ENCODE data around the gene WDTC1.

The WDTC1 gene

DNA sequence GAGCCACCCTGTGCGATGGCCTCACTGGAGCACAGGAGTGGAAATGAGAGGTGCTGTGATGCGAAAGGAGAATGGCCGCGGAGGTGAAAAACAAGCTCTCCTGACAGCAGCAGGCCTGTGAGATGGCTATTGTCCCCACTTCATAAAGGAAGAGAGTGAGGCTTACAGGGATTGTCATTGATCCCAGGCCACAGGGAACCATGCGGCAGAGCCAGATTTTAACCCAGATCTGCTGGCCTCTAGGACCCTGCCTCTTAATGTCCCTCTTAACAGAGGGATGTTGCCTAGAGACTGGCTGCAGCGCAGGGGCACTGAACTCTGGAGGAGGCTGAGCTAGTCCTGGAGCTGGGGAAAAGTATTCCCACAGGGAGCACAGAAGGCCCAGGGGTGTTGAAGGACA lies 104.3 kb downstream of the WDTC1 start:
- DNase-seq, result no peak

DNA sequence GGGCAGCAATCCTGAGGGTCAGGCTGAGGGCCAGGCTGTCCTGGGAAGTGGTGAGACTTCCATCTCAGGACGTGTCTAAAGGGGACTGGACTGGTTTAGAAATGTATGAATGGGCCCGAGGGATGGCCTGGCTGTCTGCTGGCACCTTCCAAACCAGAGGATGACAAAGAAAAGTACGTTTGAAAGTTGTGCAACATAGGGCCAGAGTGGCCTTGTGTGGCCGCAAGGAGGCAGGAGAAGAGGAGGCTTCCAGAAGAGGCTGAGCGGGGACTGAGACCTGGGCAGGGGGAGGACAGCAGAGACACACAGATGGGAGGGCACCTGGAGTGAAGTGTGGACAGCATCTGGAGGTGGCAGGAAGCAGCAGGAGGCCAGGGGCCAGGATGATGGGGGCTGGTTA lies 104.8 kb downstream of the WDTC1 start:
- no peak for DNase-seq

- DNase-seq, result peak; percentile 23
These were observed 107.3 kb downstream of the WDTC1 start, which contains the start of gene SYTL1 for GRCh38 chr1:27341525-27342252. Gene SYTL1, plus strand, starts transcription at chr1:27342022. Its CDS starts 3,313 bp downstream, at chr1:27345335.

- DNase-seq, result no peak
These were observed 108.0 kb downstream of the WDTC1 start for GRCh38 chr1:27342391-27342777.

DNA sequence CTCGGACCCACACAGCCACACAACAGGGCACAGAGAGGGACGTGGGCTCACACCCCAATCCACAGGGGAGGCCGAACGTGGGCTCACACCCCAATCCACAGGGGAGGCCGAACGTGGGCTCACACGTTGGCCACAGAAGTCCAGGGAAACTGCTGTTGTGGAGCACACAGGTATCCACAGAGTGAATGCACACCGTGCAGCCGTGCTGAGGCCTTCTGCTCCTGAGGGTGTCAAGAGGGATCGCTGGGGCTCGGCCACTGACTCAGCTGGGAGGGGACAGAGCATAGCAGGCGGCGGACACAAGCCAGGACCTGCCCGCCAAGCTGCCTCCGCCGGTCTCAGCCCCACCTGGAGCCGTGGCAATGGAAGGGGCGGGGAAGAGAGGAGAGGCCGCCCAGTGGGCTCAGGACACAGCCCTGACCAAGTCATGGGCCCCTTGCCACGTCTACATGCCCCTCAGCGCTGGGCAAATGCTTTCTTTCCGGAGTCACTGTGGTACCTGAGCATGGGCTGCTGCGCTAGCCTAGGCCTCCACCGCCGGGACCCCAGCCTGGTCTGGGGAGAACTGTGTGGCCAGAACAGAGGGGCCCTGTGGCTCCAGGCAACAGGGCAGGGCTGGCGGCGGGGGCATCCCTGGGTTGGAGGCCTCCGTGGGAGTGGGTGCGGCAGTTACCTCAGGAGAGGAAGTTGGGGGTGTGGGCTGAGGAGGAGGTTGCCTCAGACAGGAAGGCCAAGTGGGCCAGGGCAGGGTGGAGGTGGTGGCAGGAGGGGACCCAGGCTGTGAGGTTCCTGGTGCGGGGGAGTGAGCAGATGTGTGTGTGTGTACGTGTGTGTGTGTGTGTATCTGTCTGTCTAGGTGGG lies 108.6 kb downstream of the WDTC1 start:
- DNase-seq, result no peak

DNA sequence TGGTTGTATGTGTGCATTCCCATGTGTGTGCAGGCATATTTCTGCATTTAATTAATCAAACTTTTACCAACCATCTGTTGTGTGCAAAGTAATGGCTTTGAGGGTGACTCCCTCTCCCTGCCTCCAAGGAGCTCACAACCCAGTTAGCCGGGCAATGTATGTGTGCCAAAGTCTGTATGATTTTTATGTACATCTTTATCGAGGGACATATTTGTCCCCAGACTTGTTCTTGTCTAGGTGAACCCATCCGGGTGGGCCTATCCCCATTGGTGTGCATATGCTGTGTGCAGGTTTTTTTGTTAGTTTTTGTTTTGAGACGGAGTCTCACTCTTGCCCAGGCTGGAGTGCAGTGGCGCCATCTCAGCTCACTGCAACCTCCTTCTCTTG lies 109.2 kb downstream of the WDTC1 start:
- no peak for DNase-seq

GRCh38 chr1:27345272-27345671 lies 110.8 kb downstream of the WDTC1 start:
- no peak for DNase-seq

DNA sequence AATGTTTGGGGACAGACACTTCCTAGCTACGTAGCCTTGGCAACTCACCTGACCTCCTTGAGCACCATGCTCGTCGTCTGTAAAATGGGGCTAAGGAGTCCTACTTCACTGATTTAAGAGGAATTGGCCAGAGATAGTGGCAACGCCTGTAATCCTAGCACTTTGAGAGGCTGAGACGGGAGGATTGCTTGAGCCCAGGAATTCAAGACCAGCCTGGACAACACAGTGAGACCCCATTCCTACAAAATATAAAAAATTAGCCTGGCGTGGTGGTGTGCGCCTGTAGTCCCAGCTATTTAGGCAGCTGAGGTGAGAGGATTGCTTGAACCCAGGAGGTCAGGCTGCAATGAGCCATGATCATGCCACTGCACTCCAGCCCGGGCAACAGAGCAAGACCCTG lies 111.9 kb downstream of the WDTC1 start:
- no peak for DNase-seq

GRCh38 chr1:27346991-27347624 lies 112.7 kb downstream of the WDTC1 start:
- no peak for DNase-seq

DNA sequence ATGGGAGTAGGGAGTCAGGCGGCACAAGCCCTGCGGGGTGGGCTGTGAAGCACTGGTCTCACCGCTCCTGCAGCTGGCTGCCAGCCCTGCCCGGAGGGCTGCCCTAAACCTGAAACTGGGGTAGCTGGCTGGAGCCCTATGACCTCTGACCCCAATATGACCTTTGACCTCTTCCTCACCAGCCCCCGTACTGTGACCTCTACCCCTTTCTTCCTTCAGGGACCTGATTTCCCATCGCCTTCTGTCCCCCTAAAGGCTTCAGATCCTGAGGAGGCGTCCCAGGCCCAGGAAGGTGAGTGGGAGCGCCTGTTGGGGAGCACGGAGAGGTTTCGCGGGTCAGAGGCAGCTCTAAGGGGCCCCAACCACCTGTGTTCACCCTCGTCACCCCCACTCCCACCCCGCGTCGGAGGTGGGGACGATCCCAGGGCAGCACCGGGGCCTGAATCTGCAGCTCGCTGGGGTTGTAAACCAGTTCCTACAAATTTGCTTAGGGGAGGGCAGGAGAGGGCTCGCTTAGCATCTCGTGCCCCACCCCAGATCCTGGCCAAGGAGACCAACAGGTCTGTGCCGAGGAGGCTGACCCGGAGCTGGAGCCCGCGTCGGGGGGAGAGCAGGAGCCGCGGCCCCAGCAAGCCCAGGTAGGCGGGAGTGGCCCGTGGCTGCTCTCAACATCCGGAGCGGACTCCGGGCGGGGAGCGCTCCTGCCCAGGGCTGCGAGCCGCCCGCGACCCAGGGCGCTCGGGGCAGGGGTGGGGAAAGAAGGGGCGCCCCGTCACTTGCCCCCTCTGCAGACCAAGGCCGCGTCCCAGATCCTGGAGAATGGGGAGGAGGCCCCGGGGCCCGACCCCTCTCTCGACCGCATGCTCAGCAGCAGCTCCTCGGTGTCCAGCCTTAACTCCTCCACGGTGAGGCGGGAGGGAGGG lies 114.7 kb downstream of the WDTC1 start:
- DNase-seq, result peak; percentile 73

DNA sequence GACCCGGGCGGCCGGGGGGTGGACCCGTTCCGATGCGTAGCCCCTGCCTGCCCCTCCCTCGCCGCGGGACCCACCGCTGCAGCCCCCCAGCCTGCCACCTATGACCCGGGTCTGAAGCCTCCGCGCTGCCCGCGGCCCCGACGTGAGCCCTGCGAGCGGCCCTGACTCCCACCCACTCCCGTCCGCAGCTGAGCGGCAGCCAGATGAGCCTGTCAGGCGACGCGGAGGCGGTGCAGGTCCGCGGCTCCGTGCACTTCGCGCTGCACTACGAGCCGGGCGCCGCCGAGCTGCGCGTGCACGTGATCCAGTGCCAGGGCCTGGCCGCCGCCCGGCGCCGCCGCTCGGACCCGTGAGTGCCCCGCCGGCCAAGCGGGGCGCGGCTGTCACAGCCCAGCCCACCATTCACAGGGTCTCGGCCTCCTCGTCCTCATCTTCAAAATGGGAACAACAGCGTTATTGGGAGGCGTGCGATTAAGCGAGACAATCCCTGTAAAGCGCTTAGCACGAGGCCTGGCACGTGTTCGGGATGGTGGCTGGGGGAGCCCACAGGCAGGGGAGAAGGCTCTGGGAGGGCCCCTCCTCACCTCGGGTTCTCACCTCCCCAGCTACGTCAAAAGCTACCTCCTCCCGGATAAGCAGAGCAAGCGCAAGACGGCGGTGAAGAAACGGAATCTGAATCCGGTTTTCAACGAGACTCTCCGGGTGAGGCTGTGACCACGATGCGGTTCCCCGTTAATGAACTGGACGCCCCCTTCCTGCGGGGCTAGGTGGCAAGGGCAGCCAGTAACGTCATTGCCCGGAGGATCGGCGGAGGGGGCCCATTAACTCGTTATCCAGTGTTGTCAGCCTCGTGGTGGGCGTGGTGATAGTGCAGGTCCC lies 115.6 kb downstream of the WDTC1 start:
- peak; percentile 74 for DNase-seq

DNA sequence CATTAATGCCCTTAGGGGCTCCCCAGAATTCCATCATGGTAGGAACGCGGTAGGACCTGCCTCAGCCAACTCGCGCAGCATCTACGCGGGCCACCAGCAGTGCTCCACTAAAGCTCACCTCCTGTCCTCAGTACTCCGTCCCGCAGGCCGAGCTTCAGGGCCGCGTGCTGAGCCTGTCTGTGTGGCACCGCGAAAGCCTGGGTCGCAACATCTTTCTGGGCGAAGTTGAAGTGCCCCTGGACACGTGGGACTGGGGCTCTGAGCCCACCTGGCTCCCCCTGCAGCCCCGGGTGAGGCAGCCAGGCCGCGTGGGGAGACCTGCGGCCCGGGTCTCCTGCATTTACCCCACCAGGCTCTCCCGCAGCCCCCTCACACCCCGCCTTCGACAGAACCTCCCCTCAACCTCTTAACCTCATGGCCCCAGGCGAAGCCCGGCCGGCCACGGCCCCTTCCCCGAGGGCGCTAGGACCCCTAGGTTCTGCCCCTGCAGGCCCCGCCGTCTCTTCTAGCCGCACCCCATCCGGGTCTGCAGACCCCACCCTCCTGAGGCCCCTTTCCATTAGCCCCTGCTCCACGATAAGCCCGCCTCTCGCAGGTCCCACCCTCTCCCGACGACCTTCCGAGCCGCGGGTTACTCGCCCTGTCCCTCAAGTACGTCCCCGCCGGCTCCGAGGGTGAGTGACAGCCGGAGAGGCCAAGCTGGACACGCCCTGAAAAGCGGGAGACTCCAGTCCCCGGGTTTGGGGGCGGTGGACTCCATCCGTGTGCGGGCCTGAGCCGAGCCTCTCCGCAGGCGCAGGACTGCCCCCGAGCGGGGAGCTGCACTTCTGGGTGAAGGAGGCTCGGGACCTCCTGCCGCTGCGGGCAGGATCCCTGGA lies 116.5 kb downstream of the WDTC1 start:
- peak; percentile 74 for DNase-seq

- DNase-seq, result no peak
These were observed 117.2 kb downstream of the WDTC1 start for GRCh38 chr1:27351541-27352107.

- DNase-seq, result no peak
These were observed 118.7 kb downstream of the WDTC1 start for GRCh38 chr1:27353166-27353565.

- no peak for DNase-seq
These were observed 119.2 kb downstream of the WDTC1 start for GRCh38 chr1:27353629-27354028.

DNA sequence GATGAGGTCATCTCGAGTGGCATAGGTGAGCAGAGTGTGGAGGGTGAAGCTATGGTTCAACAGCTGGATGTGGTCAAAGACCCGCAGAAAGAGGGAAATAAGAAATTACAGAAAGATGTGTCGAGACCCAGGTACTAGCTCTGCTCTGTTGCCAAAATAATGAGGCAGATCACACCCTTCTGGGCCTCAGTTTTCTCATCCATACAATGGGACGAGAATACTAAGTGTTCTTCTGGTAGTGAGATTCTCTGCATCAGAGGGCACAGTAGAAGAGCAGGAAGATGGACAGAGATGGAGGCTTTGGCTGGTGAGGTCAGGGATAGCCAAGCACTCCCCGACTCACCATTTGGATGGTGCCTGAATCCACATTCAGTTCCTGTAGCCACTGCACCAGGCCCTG lies 121.3 kb downstream of the WDTC1 start:
- DNase-seq, result no peak

DNA sequence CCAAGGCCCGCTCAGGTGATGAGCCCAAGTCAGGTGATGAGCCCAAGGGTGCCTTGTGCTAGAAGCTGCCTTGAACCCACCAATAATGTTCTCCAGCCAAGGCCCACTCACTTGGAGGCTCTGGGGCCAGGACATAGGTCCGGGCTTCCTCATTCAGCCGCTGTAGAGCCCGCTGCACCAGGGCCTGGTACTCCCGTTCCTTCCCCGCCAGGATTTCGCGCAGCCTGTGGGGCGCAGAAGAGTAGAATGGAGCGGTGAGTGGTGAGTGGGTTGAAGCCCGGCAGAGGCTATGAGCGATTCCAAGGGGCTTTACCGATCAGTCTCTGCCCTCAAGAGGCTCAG lies 121.8 kb downstream of the WDTC1 start:
- no peak for DNase-seq

DNA sequence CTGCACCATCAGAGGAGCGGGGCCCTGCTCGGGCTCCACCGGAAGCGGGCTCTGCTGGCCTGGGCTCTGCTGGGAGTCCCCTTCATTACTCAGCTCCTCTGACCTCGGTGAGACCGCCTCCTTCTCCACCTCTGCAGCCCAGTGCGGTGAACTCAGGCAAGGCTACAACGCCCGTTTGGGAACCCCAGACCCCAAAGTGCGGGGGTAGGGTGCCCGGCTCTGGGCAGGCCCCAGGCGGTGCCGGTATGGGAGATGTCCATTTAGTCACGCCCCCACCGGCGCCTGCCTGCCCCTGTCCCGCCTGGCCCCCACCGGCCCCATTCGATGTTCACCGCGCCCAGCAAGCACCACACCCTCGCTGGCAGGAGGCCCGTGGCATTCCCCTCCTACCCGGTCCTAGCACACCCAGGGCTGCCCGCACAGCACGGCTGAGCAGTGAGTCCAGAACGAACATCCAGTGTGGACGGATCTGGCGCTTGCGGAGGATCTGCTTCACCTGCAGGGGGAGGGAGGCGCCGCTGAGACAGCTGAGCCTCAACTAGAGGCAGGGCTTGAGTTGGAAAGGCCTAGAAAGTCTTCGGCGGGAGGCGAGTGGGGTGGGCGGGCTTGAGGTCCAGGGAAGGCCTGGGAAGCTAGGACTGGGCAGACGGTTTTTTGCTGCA lies 122.3 kb downstream of the WDTC1 start:
- DNase-seq, result no peak

- peak; percentile 94 for DNase-seq
These were observed 123.0 kb downstream of the WDTC1 start for GRCh38 chr1:27357281-27358037.

Measured in retina (tissue), 1 donor.